Iris pigment epithelial cell (primary cell): ENCODE measurements around the gene GEN1.
A peak's percentile ranks its signal among the peaks of the same experiment; 100 is the strongest.
"Not testable (repeated sequence)": the region's sequence is repeated elsewhere in the genome, so short reads cannot be mapped to it uniquely, and the experiment has no call there.

ENCODE experiments used
- DNase-seq: peaks from one replicate; pipeline ENCODE4 v3.0.0-alpha.2; 2011; ENCODE audit warnings: low read depth

The GEN1 gene

DNA sequence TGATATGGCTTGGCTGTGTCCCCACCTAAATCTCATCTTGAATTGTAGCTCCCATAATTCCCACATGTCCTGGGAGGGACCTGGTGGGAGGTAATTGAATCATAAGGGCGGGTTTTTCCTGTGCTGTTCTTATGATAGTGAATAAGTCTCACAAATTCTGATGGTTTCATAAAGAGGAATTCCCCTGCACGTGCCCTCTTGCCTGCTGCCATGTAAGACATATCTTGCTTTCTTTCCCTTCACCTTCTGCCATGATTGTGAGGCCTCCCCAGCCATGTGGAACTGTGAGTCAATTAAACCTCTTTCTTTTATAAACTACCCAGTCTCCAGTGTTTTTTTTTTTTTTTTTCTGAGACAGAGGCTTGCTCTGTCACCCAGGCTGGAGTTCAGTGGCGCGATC lies 69.7 kb downstream of the GEN1 start:
- DNase-seq: not testable (repeated sequence)

DNA sequence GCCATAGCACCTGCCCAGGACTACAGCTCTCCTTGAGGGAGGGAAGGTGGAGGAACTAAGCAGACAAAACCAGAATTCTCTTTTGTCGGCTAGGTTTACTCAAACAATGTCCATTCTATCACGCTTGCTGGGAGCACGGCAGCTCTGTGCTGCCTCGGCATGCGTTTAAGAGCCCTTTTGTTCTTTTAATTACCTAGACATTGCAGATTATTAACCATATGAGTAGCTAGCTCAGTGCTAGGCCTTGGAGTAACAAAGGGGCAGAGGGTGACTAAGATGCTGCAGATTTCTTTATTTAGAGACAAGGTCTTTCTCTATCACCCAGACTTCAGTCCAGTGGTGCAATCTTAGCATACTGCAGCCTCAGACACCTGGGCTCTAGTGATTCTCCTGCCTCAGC lies 73.4 kb downstream of the GEN1 start:
- no peak for DNase-seq

DNA sequence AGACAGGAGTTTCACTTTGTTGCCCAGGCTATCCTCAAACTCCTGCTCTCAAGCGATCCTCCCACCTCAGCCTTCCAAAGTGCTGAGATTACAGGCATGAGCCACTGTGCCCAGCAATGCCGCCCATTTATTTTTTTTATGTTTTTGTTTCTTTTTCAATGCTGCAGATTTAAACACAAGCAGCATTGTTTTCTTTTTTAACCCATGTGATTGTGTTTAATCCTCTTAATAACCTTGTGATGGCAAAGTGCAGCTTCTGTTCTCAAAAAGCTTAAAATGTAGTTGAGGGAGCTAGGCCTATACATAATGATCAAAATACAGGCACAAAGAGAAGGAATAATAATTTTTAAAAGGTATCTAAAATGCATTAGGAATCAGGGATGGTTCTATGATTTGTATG lies 73.8 kb downstream of the GEN1 start:
- DNase-seq: no peak

DNA sequence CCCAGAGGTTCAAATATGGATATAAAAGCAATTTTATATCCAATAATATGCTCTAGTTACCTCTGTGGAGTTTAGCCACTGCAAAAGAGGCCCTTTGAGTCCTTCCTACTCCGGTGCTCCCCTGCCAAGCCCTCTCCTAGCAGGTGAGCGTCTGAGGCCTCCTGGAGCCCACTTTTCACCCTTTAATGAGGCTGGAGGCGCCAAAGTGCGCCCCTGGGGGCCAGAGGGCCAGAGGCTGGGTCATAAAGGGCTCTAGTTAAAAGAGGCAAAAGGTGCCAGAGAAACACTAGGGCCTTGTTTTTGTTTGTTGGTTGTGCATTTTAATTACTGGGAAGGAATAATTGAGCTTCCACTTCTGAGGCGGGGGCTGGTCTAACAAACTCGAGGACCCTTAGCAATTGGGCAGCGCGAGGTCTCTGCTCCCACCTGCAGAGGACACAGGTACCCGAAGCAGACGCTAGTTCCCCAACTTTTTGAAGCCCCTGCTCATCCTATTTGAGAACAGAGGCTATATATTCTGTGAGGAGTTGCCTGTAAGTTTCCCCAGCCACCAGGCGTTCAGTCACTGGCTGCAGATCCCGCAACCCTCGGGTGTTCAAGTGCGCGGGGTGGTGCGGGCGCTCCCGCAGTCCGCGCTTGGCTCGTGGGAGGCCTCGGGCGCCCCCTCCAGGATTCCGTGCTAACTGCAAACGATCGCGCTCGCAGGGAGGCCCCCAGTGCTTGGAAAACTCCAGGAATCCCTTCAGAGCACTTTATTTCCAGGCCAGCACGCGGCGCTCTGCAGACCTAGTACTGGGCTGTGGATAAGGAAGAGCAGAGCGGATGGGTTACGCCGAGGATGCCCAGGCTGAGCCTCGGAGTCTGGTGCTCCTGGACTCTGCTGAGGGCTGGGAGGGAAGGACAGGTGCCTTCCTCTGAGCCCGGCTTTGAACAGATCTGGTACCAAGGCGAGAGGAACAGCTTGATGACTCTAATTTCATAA lies 76.4 kb downstream of the GEN1 start:
- DNase-seq: peak; percentile 65

DNA sequence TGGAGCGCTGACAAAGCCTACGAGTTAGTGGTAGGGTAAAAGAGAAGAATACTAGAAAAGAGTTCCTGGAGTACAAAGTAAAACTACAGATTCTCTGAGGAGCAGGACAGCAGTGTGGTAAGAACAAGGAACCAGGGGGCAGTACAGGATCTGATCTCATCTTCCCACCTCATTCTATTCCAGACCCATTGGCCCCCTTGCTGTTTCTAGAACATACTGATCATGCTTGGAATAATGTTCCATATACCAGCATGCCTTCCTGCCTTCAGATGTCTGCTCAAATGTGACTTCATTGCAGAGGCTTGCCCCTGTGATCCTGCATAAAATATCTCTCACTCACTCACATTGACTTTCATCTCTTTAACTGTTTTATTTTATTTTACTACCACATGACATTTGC lies 81.6 kb downstream of the GEN1 start:
- DNase-seq: peak; percentile 23
